GM23338 (cell line): ENCODE data around the gene USH2A.

ENCODE experiments used
- CREB1 ChIP-seq: fragments of 250-450 bp; sonication (Bioruptor Pico); IDR thresholded peaks from 2 replicates; pipeline ENCODE4 v1.5.0; 2020; ENCODE audit warnings: low read depth, mild to moderate bottlenecking, moderate library complexity
- EZH2 ChIP-seq: fragments of 200-600 bp; sonication (generic); IDR thresholded peaks from one replicate; pipeline ENCODE4 v1.8.0; 2017; ENCODE audit warnings: antibody characterized with exemption, mild to moderate bottlenecking, low read depth; ENCODE audit not compliant: unreplicated experiment
- POLR2AphosphoS5 ChIP-seq: IDR thresholded peaks from 2 replicates; pipeline ENCODE4 v1.6.1; 2016; ENCODE audit warnings: antibody characterized with exemption, low read depth
- TF ChIP-seq, protein P1 (sequence below), 2 experiments: fragments of 200-600 bp in 1 of 2; sonication (generic) in 1 of 2; conservative IDR thresholded peaks; 2 replicates each; pipeline versions ENCODE4 v1.5.1 to v1.6.1; 2016 to 2017; ENCODE audit warnings: antibody characterized with exemption in 2 of 2, low read depth in 2 of 2, mild to moderate bottlenecking in 2 of 2, moderate library complexity in 1 of 2
- TF ChIP-seq, protein P2 (sequence below): fragments of 250-450 bp; sonication (Bioruptor Pico); IDR thresholded peaks from 2 replicates; pipeline ENCODE4 v1.5.0; 2020; ENCODE audit warnings: mild to moderate bottlenecking, moderate library complexity

DNA sequence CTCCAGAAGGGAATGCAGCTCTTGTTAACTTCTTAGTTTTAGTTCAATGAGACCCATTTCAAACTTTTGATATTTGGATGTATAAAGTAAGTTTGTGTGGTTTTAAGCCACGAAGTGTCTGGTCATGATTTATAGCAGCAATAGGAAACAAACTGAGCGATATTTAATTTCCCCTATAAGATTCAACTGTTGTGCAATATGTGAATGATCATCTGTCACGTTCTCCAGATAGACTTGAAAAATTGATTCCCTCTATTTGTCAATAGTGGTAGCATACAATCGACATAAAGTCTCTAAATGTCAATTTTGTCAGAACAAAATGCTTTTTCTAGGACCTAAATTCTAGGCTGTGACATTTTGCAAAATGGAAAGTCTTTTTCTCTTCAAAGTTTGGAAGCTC is 616.0 kb downstream of the USH2A start:
- TF ChIP-seq, protein P1, sequence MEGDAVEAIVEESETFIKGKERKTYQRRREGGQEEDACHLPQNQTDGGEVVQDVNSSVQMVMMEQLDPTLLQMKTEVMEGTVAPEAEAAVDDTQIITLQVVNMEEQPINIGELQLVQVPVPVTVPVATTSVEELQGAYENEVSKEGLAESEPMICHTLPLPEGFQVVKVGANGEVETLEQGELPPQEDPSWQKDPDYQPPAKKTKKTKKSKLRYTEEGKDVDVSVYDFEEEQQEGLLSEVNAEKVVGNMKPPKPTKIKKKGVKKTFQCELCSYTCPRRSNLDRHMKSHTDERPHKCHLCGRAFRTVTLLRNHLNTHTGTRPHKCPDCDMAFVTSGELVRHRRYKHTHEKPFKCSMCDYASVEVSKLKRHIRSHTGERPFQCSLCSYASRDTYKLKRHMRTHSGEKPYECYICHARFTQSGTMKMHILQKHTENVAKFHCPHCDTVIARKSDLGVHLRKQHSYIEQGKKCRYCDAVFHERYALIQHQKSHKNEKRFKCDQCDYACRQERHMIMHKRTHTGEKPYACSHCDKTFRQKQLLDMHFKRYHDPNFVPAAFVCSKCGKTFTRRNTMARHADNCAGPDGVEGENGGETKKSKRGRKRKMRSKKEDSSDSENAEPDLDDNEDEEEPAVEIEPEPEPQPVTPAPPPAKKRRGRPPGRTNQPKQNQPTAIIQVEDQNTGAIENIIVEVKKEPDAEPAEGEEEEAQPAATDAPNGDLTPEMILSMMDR (conservative IDR thresholded peaks at IDR 0.05; ENCODE audit: low read depth in 2 of 2): no peak
- TF ChIP-seq EZH2: no peak
- TF ChIP-seq, protein P2, sequence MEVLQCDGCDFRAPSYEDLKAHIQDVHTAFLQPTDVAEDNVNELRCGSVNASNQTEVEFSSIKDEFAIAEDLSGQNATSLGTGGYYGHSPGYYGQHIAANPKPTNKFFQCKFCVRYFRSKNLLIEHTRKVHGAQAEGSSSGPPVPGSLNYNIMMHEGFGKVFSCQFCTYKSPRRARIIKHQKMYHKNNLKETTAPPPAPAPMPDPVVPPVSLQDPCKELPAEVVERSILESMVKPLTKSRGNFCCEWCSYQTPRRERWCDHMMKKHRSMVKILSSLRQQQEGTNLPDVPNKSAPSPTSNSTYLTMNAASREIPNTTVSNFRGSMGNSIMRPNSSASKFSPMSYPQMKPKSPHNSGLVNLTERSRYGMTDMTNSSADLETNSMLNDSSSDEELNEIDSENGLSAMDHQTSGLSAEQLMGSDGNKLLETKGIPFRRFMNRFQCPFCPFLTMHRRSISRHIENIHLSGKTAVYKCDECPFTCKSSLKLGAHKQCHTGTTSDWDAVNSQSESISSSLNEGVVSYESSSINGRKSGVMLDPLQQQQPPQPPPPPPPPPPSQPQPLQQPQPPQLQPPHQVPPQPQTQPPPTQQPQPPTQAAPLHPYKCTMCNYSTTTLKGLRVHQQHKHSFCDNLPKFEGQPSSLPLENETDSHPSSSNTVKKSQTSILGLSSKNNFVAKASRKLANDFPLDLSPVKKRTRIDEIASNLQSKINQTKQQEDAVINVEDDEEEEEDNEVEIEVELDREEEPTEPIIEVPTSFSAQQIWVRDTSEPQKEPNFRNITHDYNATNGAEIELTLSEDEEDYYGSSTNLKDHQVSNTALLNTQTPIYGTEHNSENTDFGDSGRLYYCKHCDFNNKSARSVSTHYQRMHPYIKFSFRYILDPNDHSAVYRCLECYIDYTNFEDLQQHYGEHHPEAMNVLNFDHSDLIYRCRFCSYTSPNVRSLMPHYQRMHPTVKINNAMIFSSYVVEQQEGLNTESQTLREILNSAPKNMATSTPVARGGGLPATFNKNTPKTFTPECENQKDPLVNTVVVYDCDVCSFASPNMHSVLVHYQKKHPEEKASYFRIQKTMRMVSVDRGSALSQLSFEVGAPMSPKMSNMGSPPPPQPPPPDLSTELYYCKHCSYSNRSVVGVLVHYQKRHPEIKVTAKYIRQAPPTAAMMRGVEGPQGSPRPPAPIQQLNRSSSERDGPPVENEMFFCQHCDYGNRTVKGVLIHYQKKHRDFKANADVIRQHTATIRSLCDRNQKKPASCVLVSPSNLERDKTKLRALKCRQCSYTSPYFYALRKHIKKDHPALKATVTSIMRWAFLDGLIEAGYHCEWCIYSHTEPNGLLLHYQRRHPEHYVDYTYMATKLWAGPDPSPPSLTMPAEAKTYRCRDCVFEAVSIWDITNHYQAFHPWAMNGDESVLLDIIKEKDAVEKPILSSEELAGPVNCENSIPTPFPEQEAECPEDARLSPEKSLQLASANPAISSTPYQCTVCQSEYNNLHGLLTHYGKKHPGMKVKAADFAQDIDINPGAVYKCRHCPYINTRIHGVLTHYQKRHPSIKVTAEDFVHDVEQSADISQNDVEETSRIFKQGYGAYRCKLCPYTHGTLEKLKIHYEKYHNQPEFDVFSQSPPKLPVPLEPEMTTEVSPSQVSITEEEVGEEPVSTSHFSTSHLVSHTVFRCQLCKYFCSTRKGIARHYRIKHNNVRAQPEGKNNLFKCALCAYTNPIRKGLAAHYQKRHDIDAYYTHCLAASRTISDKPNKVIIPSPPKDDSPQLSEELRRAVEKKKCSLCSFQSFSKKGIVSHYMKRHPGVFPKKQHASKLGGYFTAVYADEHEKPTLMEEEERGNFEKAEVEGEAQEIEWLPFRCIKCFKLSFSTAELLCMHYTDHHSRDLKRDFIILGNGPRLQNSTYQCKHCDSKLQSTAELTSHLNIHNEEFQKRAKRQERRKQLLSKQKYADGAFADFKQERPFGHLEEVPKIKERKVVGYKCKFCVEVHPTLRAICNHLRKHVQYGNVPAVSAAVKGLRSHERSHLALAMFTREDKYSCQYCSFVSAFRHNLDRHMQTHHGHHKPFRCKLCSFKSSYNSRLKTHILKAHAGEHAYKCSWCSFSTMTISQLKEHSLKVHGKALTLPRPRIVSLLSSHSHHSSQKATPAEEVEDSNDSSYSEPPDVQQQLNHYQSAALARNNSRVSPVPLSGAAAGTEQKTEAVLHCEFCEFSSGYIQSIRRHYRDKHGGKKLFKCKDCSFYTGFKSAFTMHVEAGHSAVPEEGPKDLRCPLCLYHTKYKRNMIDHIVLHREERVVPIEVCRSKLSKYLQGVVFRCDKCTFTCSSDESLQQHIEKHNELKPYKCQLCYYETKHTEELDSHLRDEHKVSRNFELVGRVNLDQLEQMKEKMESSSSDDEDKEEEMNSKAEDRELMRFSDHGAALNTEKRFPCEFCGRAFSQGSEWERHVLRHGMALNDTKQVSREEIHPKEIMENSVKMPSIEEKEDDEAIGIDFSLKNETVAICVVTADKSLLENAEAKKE (CRISPR knock-in tag): no peak
- TF ChIP-seq POLR2AphosphoS5: no peak
- no peak for TF ChIP-seq CREB1 (CRISPR knock-in tag)
